GM12878 (cell line): ENCODE measurements around the gene ODAM. TPM values are rescaled to one million over a fixed set of nuclear protein-coding genes. Genes with fewer than 3 reads are reported as not detected.

ENCODE experiments used
- ATAC-seq: fragments of 200-7000 bp; cut with Tn5 transposase; 3 replicates; pipeline ENCODE4 v1.9.1; 2020; ENCODE audit warnings: mild to moderate bottlenecking, moderate library complexity
- BruUV-seq: library from RNA; stranded (reverse); fragments of 400-500 nt; replicated peaks from 2 replicates; lab custom pipeline; 2021; lab: Mats Ljungman, UMichigan
- CTCF ChIA-PET: fragments of 300-600 bp; sonication (Branson Sonifier 250); formaldehyde crosslinking; extraction: SDS; loops from one replicate; lab custom pipeline; 2021; ENCODE audit warnings: inconsistent platforms; lab: Yijun Ruan, JAX
- POLR2A ChIA-PET: fragments of 350-600 bp; formaldehyde crosslinking; extraction: SDS; loops from one replicate; lab custom pipeline; 2021; ENCODE audit warnings: inconsistent platforms; lab: Charles Lee
- RAD21 ChIA-PET: fragments of 300-600 bp; sonication (Branson Sonifier 250); formaldehyde crosslinking; loops from one replicate; lab custom pipeline; 2023; ENCODE audit warnings: antibody characterized with exemption; ENCODE audit not compliant: unreplicated experiment; lab: Charles Lee
- SMC1A ChIA-PET: fragments of 300-600 bp; sonication (Branson Sonifier 250); formaldehyde crosslinking; loops from one replicate; lab custom pipeline; 2023; ENCODE audit not compliant: unreplicated experiment, uncharacterized antibody; lab: Charles Lee
- DNase-seq: peaks from one replicate; pipeline ENCODE4 v3.0.0-alpha.2; 2011; ENCODE audit warnings: low read depth, low spot score
- FAIRE-seq: peaks from 3 replicates; lab custom pipeline; 2011; peaks lifted over from hg19 to GRCh38; lab: Jason Lieb, UNC
- H2AFZ ChIP-seq: 2 replicates; pipeline ENCODE4 v1.6.0; 2011; ENCODE audit warnings: low read depth, low read length, control low read depth; ENCODE audit not compliant: control insufficient read depth
- H3K27ac ChIP-seq: 2 replicates; pipeline ENCODE4 v1.5.1; 2011; ENCODE audit warnings: control low read depth; ENCODE audit not compliant: control insufficient read depth, insufficient read depth
- H3K27me3 ChIP-seq, 2 experiments: replicated peaks in 1 of 2; 2 replicates each; pipeline versions ENCODE4 v1.6.0 to v1.6.1; 2011; ENCODE audit warnings: low read length in 1 of 2; ENCODE audit not compliant: control insufficient read depth in 2 of 2, insufficient read depth in 2 of 2
- H3K36me3 ChIP-seq, 2 experiments: 2 replicates each; pipeline ENCODE4 v1.5.1; 2011; ENCODE audit warnings: low read length in 1 of 2; ENCODE audit not compliant: control insufficient read depth in 2 of 2, insufficient read depth in 2 of 2
- H3K4me1 ChIP-seq: 2 replicates; pipeline ENCODE4 v1.6.1; 2011; ENCODE audit warnings: mild to moderate bottlenecking, low read length, moderate library complexity, mixed read lengths; ENCODE audit not compliant: control insufficient read depth, insufficient read depth
- H3K4me2 ChIP-seq: 2 replicates; pipeline ENCODE4 v1.6.0; 2011; ENCODE audit warnings: control low read depth; ENCODE audit not compliant: control insufficient read depth, insufficient read depth
- H3K4me3 ChIP-seq: fragments of 200-600 bp; sonication (generic); 2 replicates; pipeline ENCODE4 v1.5.1; 2016
- H3K79me2 ChIP-seq: 2 replicates; pipeline ENCODE4 v1.6.0; 2011; ENCODE audit warnings: low read length; ENCODE audit not compliant: control insufficient read depth, insufficient read depth
- H3K9ac ChIP-seq: 2 replicates; pipeline ENCODE4 v1.8.0; 2011; ENCODE audit warnings: low read length, control low read depth, mixed read lengths; ENCODE audit not compliant: control insufficient read depth, insufficient read depth
- H3K9me3 ChIP-seq: replicated peaks from 3 replicates; pipeline ENCODE4 v1.5.1; 2011; ENCODE audit warnings: mild to moderate bottlenecking, low read length; ENCODE audit not compliant: control insufficient read depth, insufficient read depth
- H4K20me1 ChIP-seq: 2 replicates; pipeline ENCODE4 v1.6.0; 2011; ENCODE audit not compliant: control insufficient read depth, insufficient read depth
- CHD2 ChIP-seq: IDR thresholded peaks from 2 replicates; pipeline ENCODE4 v1.6.1; 2011; ENCODE audit warnings: low read depth, low read length, improper control_type of control experiment, borderline replicate concordance
- CREM ChIP-seq: IDR thresholded peaks from 2 replicates; pipeline ENCODE4 v1.6.1; 2014; ENCODE audit warnings: antibody characterized with exemption, low read depth
- HCFC1 ChIP-seq: fragments of 150-350 bp; IDR thresholded peaks from 2 replicates; pipeline ENCODE4 v1.6.1; 2014; ENCODE audit warnings: low read length
- MTA3 ChIP-seq: IDR thresholded peaks from 2 replicates; pipeline ENCODE4 v1.6.1; 2012; ENCODE audit warnings: low read length, inconsistent platforms, borderline replicate concordance
- NRF1 ChIP-seq: conservative IDR thresholded peaks from 2 replicates; pipeline ENCODE4 v1.6.1; 2011; ENCODE audit warnings: mild to moderate bottlenecking, low read depth, low read length, improper control_type of control experiment
- SREBF2 ChIP-seq: IDR thresholded peaks from 2 replicates; pipeline ENCODE4 v1.6.1; 2012; ENCODE audit warnings: mild to moderate bottlenecking, low read length
- WGBS: methylation state at CpG from one replicate; pipeline ENCODE4 v1.1.6; 2016; ENCODE audit warnings: low lambda C conversion rate; ENCODE audit not compliant: insufficient replicate concordance, insufficient coverage; ENCODE audit errors: missing lambda C conversion rate; 5-methylcytosine and 5-hydroxymethylcytosine counted together
- in situ Hi-C: fragments of 300-500 bp; cut with MboI; formaldehyde crosslinking; loops from 9 replicates; pipeline ENCODE4 v1.14.3; 2018; ENCODE audit warnings: mixed read lengths
- intact Hi-C: fragments of 100-400 bp; cut with micrococcal nuclease; formaldehyde crosslinking; loops from one replicate; pipeline ENCODE4 v1.14.2; 2022; ENCODE audit not compliant: unreplicated experiment
- polyA plus RNA-seq, 11 experiments: library from polyadenylated mRNA; depleted of rRNA in 4 of 11; unstranded in 6 of 11; stranded (reverse) in 5 of 11; fragments of >200 nt; fragmentation: Nextera tagmentation in 4 of 11; fragmentation: Illumina TruSeq in 1 of 11; extraction: Ambion mirVana in 4 of 11; extraction: Trizol in 1 of 11; gene quantifications; 1 replicate in 1 of 11; 2 replicates in 10 of 11; pipeline versions ENCODE4 v1.2.1 to v1.2.3, GENCODE V29; 2011 to 2016; ENCODE audit warnings: inconsistent platforms in 2 of 11, missing spikeins in 2 of 11, low read depth in 1 of 11
- total RNA-seq, 4 experiments: library from RNA; depleted of rRNA in 3 of 4; stranded (reverse); fragments of >200 nt in 3 of 4; fragmentation: Illumina TruSeq in 1 of 4; extraction: Trizol in 1 of 4; gene quantifications; 2 replicates each; pipeline versions ENCODE4 v1.2.1 to v1.2.3, GENCODE V29; 2013 to 2021
- TF ChIP-seq, protein P1 (sequence below): IDR thresholded peaks from 2 replicates; pipeline ENCODE4 v1.6.1; 2012; ENCODE audit warnings: mild to moderate bottlenecking, low read depth, low read length

ODAM gene
- total and polyA plus RNA-seq, 10 of the 15 experiments (the other 5 are each of a cell fraction or from before 2014, with no cell fraction given): not detected

DNA sequence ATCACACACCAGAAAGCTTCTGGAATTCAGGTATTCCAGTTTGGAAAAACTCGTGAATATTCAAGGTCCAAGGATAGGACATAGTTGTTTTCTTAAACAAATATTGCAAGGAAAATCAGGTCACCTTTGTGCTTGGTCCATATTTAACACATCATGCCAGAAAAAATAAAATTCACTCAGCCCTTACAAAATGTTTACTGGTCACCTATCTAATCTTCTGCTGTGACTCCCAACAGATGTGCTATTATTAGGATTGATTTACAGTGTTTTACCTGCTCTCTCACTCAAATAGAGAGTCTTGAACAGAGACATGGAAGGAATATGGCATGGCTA lies 56.4 kb downstream of the ODAM start:
- ATAC-seq: no peak
- Histone ChIP-seq H4K20me1 (no peaks in the 10 kb centered on the region), H3K9ac (no peak overlapping the region), H3K27me3 (no peaks in the 10 kb centered on the region), H3K4me3 (no peak overlapping the region), H3K9me3 (no peaks in the 10 kb centered on the region), H3K36me3 (no peaks in the 10 kb centered on the region), H3K4me1 (no peaks in the 10 kb centered on the region), H3K27ac (no peak overlapping the region), H3K4me2 (no peak overlapping the region), H3K79me2 (no peaks in the 10 kb centered on the region), H2AFZ (no peak overlapping the region)
- ChIA-PET POLR2A (no interaction called here), RAD21 (no interaction called here), SMC1A (no interaction called here), CTCF (no interaction called here)
- TF ChIP-seq, protein P1, sequence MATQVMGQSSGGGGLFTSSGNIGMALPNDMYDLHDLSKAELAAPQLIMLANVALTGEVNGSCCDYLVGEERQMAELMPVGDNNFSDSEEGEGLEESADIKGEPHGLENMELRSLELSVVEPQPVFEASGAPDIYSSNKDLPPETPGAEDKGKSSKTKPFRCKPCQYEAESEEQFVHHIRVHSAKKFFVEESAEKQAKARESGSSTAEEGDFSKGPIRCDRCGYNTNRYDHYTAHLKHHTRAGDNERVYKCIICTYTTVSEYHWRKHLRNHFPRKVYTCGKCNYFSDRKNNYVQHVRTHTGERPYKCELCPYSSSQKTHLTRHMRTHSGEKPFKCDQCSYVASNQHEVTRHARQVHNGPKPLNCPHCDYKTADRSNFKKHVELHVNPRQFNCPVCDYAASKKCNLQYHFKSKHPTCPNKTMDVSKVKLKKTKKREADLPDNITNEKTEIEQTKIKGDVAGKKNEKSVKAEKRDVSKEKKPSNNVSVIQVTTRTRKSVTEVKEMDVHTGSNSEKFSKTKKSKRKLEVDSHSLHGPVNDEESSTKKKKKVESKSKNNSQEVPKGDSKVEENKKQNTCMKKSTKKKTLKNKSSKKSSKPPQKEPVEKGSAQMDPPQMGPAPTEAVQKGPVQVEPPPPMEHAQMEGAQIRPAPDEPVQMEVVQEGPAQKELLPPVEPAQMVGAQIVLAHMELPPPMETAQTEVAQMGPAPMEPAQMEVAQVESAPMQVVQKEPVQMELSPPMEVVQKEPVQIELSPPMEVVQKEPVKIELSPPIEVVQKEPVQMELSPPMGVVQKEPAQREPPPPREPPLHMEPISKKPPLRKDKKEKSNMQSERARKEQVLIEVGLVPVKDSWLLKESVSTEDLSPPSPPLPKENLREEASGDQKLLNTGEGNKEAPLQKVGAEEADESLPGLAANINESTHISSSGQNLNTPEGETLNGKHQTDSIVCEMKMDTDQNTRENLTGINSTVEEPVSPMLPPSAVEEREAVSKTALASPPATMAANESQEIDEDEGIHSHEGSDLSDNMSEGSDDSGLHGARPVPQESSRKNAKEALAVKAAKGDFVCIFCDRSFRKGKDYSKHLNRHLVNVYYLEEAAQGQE: no peak
- TF ChIP-seq NRF1: no peak
- TF ChIP-seq CREM: no peak
- no peak for TF ChIP-seq CHD2
- no peak for TF ChIP-seq MTA3
- TF ChIP-seq SREBF2: no peak
- TF ChIP-seq HCFC1: no peak
- no peak for FAIRE-seq
- BruUV-seq: no TSS peak
- no peak for DNase-seq
- 0% methylated on average over 1 of the region's 1 CpG for WGBS
- in situ Hi-C loops (no loop called here), intact Hi-C loops (no loop called here)

Other genes with a start within 250 kb of the ODAM start
Only the 7 nearest of the 11 such genes appear.
- gene HTN3, start 167.3 kb upstream of the ODAM start, total RNA-seq (2014; rRNA removed): not detected in 2 replicates
- gene HTN3, start 167.3 kb upstream of the ODAM start, total RNA-seq (2014; rRNA removed; fragmentation: Illumina TruSeq; extraction: Trizol): not detected in 2 replicates
- gene HTN3, start 167.3 kb upstream of the ODAM start, total RNA-seq (2021): not detected in 2 replicates
- not detected in 2 replicates for gene HTN3, start 167.3 kb upstream of the ODAM start, polyA plus RNA-seq (2011; rRNA removed)
- not detected in 2 replicates for gene HTN3, start 167.3 kb upstream of the ODAM start, polyA plus RNA-seq (2014; fragmentation: Illumina TruSeq; extraction: Trizol)
- gene HTN3, start 167.3 kb upstream of the ODAM start, polyA plus RNA-seq (2014; fragmentation: Nextera tagmentation; extraction: Ambion mirVana): not detected
- gene HTN3, start 167.3 kb upstream of the ODAM start, polyA plus RNA-seq (2014; rRNA removed): not detected in 2 replicates
- gene HTN3, start 167.3 kb upstream of the ODAM start, polyA plus RNA-seq (2016; fragmentation: Nextera tagmentation; extraction: Ambion mirVana): not detected
- gene HTN1, start 145.3 kb upstream of the ODAM start, total RNA-seq (2014; rRNA removed): not detected in 2 replicates
- gene HTN1, start 145.3 kb upstream of the ODAM start, total RNA-seq (2014; rRNA removed; fragmentation: Illumina TruSeq; extraction: Trizol): not detected in 2 replicates
- not detected in 2 replicates for gene HTN1, start 145.3 kb upstream of the ODAM start, total RNA-seq (2021)
- gene HTN1, start 145.3 kb upstream of the ODAM start, polyA plus RNA-seq (2011; rRNA removed): not detected in 2 replicates
- gene HTN1, start 145.3 kb upstream of the ODAM start, polyA plus RNA-seq (2014; fragmentation: Illumina TruSeq; extraction: Trizol): 0.03 TPM in 1 of 2 replicates, not detected in the other
- gene HTN1, start 145.3 kb upstream of the ODAM start, polyA plus RNA-seq (2014; fragmentation: Nextera tagmentation; extraction: Ambion mirVana): not detected
- not detected in 2 replicates for gene HTN1, start 145.3 kb upstream of the ODAM start, polyA plus RNA-seq (2014; rRNA removed)
- gene HTN1, start 145.3 kb upstream of the ODAM start, polyA plus RNA-seq (2016; fragmentation: Nextera tagmentation; extraction: Ambion mirVana): not detected
- not detected in 2 replicates for gene PRR27, start 41.5 kb upstream of the ODAM start, total RNA-seq (2014; rRNA removed)
- not detected in 2 replicates for gene PRR27, start 41.5 kb upstream of the ODAM start, total RNA-seq (2014; rRNA removed; fragmentation: Illumina TruSeq; extraction: Trizol)
- gene PRR27, start 41.5 kb upstream of the ODAM start, total RNA-seq (2021): not detected in 2 replicates
- gene PRR27, start 41.5 kb upstream of the ODAM start, polyA plus RNA-seq (2011; rRNA removed): not detected in 2 replicates
- gene PRR27, start 41.5 kb upstream of the ODAM start, polyA plus RNA-seq (2014; fragmentation: Illumina TruSeq; extraction: Trizol): not detected in 2 replicates
- gene PRR27, start 41.5 kb upstream of the ODAM start, polyA plus RNA-seq (2014; fragmentation: Nextera tagmentation; extraction: Ambion mirVana): not detected
- not detected in 2 replicates for gene PRR27, start 41.5 kb upstream of the ODAM start, polyA plus RNA-seq (2014; rRNA removed)
- not detected for gene PRR27, start 41.5 kb upstream of the ODAM start, polyA plus RNA-seq (2016; fragmentation: Nextera tagmentation; extraction: Ambion mirVana)
- not detected in 2 replicates for gene FDCSP, start 30.4 kb downstream of the ODAM start, total RNA-seq (2014; rRNA removed)
- gene FDCSP, start 30.4 kb downstream of the ODAM start, total RNA-seq (2014; rRNA removed; fragmentation: Illumina TruSeq; extraction: Trizol): not detected in 2 replicates
- gene FDCSP, start 30.4 kb downstream of the ODAM start, total RNA-seq (2021): not detected in 2 replicates
- not detected in 2 replicates for gene FDCSP, start 30.4 kb downstream of the ODAM start, polyA plus RNA-seq (2011; rRNA removed)
- not detected in 2 replicates for gene FDCSP, start 30.4 kb downstream of the ODAM start, polyA plus RNA-seq (2014; fragmentation: Illumina TruSeq; extraction: Trizol)
- gene FDCSP, start 30.4 kb downstream of the ODAM start, polyA plus RNA-seq (2014; fragmentation: Nextera tagmentation; extraction: Ambion mirVana): not detected
- gene FDCSP, start 30.4 kb downstream of the ODAM start, polyA plus RNA-seq (2014; rRNA removed): not detected in 2 replicates
- gene FDCSP, start 30.4 kb downstream of the ODAM start, polyA plus RNA-seq (2016; fragmentation: Nextera tagmentation; extraction: Ambion mirVana): not detected
- not detected in 2 replicates for gene CSN3, start 46.9 kb downstream of the ODAM start, total RNA-seq (2014; rRNA removed)
- gene CSN3, start 46.9 kb downstream of the ODAM start, total RNA-seq (2014; rRNA removed; fragmentation: Illumina TruSeq; extraction: Trizol): not detected in 2 replicates
- gene CSN3, start 46.9 kb downstream of the ODAM start, total RNA-seq (2021): not detected in 2 replicates
- not detected in 2 replicates for gene CSN3, start 46.9 kb downstream of the ODAM start, polyA plus RNA-seq (2011; rRNA removed)
- not detected in 2 replicates for gene CSN3, start 46.9 kb downstream of the ODAM start, polyA plus RNA-seq (2014; fragmentation: Illumina TruSeq; extraction: Trizol)
- not detected for gene CSN3, start 46.9 kb downstream of the ODAM start, polyA plus RNA-seq (2014; fragmentation: Nextera tagmentation; extraction: Ambion mirVana)
- gene CSN3, start 46.9 kb downstream of the ODAM start, polyA plus RNA-seq (2014; rRNA removed): not detected in 2 replicates
- gene CSN3, start 46.9 kb downstream of the ODAM start, polyA plus RNA-seq (2016; fragmentation: Nextera tagmentation; extraction: Ambion mirVana): not detected
- not detected in 2 replicates for gene CABS1, start 139.3 kb downstream of the ODAM start, total RNA-seq (2014; rRNA removed)
- gene CABS1, start 139.3 kb downstream of the ODAM start, total RNA-seq (2014; rRNA removed; fragmentation: Illumina TruSeq; extraction: Trizol): not detected in 2 replicates
- gene CABS1, start 139.3 kb downstream of the ODAM start, total RNA-seq (2021): not detected in 2 replicates
- not detected in 2 replicates for gene CABS1, start 139.3 kb downstream of the ODAM start, polyA plus RNA-seq (2011; rRNA removed)
- not detected in 2 replicates for gene CABS1, start 139.3 kb downstream of the ODAM start, polyA plus RNA-seq (2014; fragmentation: Illumina TruSeq; extraction: Trizol)
- not detected for gene CABS1, start 139.3 kb downstream of the ODAM start, polyA plus RNA-seq (2014; fragmentation: Nextera tagmentation; extraction: Ambion mirVana)
- gene CABS1, start 139.3 kb downstream of the ODAM start, polyA plus RNA-seq (2014; rRNA removed): not detected in 2 replicates
- not detected for gene CABS1, start 139.3 kb downstream of the ODAM start, polyA plus RNA-seq (2016; fragmentation: Nextera tagmentation; extraction: Ambion mirVana)
- gene SMR3A, start 165.0 kb downstream of the ODAM start, total RNA-seq (2014; rRNA removed): not detected in 2 replicates
- not detected in 2 replicates for gene SMR3A, start 165.0 kb downstream of the ODAM start, total RNA-seq (2014; rRNA removed; fragmentation: Illumina TruSeq; extraction: Trizol)
- gene SMR3A, start 165.0 kb downstream of the ODAM start, total RNA-seq (2021): not detected in 2 replicates
- gene SMR3A, start 165.0 kb downstream of the ODAM start, polyA plus RNA-seq (2011; rRNA removed): not detected in 2 replicates
- gene SMR3A, start 165.0 kb downstream of the ODAM start, polyA plus RNA-seq (2014; fragmentation: Illumina TruSeq; extraction: Trizol): not detected in 2 replicates
- not detected for gene SMR3A, start 165.0 kb downstream of the ODAM start, polyA plus RNA-seq (2014; fragmentation: Nextera tagmentation; extraction: Ambion mirVana)
- not detected in 2 replicates for gene SMR3A, start 165.0 kb downstream of the ODAM start, polyA plus RNA-seq (2014; rRNA removed)
- not detected for gene SMR3A, start 165.0 kb downstream of the ODAM start, polyA plus RNA-seq (2016; fragmentation: Nextera tagmentation; extraction: Ambion mirVana)